Effector memory CD8-positive, alpha-beta T cell (primary cell): ENCODE results near the gene ABHD2.
"Not testable (repeated sequence)": the region's sequence is repeated elsewhere in the genome, so short reads cannot be mapped to it uniquely, and the experiment has no call there.

Experiments used
- ATAC-seq: fragments of 150-1000 bp; cut with Tn5 transposase; replicated peaks from 2 replicates; pipeline ENCODE4 v1.10.0; 2021; ENCODE audit warnings: mild to moderate bottlenecking, moderate library complexity
- DNase-seq, 3 experiments: peaks; one replicate each; pipeline ENCODE4 v3.0.0; 2021
- H3K27ac Mint-ChIP-seq, 2 donors: one replicate each; pipeline ENCODE4 v1.8.0; 2022; ENCODE audit warnings: mild to moderate bottlenecking in 2 of 2, mixed read lengths in 2 of 2, moderate library complexity in 2 of 2
- H3K27me3 Mint-ChIP-seq, 2 donors: one replicate each; pipeline ENCODE4 v1.8.0; 2022; ENCODE audit warnings: mixed read lengths in 2 of 2
- H3K36me3 Mint-ChIP-seq: one replicate; pipeline ENCODE4 v1.8.0; 2022; ENCODE audit warnings: mild to moderate bottlenecking, moderate library complexity, mixed read lengths; ENCODE audit not compliant: insufficient read depth
- H3K4me1 Mint-ChIP-seq, 2 donors: one replicate each; pipeline ENCODE4 v1.8.0; 2022; ENCODE audit warnings: low read depth in 2 of 2, mixed read lengths in 2 of 2
- H3K4me3 Mint-ChIP-seq, 2 donors: one replicate each; pipeline ENCODE4 v1.8.0; 2022; ENCODE audit warnings: mild to moderate bottlenecking in 2 of 2, mixed read lengths in 2 of 2, moderate library complexity in 2 of 2
- H3K9me3 Mint-ChIP-seq, 2 donors: one replicate each; pipeline ENCODE4 v1.8.0; 2022; ENCODE audit warnings: mixed read lengths in 2 of 2

Gene ABHD2

DNA sequence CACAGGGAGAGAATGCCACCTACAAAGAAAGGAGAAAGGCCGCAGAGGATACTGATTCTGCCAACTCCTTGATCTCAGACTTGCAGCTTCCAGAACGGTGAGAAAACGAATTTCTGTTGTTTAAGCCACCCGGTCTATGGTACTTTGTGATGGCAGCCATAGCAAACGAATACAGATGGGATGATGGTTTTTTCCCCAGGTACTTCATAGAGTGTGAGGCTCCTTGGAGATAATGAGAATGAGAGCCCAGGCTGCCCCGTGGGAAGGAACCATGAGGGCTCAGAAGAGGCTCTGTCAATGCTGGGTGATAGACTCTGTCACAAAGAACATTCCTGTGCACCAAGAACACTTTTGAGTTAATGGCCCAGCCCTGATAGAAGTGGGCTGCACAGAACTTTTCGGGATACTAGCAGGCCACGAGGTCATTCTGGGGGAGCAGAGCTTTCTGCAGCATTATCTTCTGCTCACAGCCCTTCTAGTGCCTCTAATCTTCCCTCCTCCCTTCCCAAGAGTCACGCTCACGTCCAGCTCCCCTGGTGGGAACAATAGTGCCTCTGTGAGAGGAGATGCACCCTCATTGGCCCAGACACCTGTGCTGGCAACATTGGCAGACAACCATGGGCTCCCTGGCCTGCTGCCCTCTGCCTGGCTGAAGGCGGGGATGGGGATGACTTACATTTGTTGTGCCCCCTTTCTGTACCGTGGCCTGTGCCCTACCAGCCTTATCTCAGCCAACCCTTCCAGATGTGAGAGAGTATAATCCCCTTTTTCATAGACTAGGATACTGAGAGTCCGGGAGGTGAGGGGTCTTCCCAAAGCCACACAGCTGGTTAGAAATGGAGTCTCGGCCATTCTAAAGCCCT is 138.3 kb downstream of the ABHD2 start:
- no peak for DNase-seq
- Mint-ChIP-seq H3K36me3 (no peaks in the 10 kb centered on the region), H3K27me3 (peaks cover 14 to 42% of the 10 kb centered on the region in 2 donors), H3K4me1 (no peaks in the 10 kb centered on the region), H3K9me3 (no peaks in the 10 kb centered on the region), H3K4me3 (no peak overlapping the region), H3K27ac (no peak overlapping the region)
- no peak for ATAC-seq

DNA sequence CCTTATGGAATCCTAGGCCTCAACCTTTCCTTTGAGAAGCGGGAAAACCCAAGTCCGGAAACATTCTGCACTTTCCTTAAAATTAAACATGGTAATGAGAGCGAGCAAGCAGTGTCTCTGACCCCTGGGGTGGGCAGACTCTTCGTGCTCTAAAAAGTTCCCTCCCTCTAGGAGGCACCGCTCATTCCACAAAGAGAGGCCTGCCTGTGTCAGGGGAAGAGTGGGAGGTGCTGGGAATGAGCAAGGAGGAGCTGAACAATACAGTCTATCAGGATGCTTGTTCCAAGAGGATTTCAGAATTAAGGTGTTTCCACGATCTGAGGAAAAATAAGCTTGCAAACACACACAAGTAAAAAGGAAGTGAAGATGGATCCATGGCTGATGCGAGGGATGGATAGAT is 139.2 kb downstream of the ABHD2 start:
- ATAC-seq, result no peak
- H3K4me3 Mint-ChIP-seq, result no peak overlapping the region
- DNase-seq, result no peak
- no peaks in the 10 kb centered on the region for H3K9me3 Mint-ChIP-seq
- peaks cover 19 to 34% of the 10 kb centered on the region in 2 donors for H3K27me3 Mint-ChIP-seq
- no peak overlapping the region for H3K27ac Mint-ChIP-seq
- H3K4me1 Mint-ChIP-seq, result no peaks in the 10 kb centered on the region
- no peaks in the 10 kb centered on the region for H3K36me3 Mint-ChIP-seq

DNA sequence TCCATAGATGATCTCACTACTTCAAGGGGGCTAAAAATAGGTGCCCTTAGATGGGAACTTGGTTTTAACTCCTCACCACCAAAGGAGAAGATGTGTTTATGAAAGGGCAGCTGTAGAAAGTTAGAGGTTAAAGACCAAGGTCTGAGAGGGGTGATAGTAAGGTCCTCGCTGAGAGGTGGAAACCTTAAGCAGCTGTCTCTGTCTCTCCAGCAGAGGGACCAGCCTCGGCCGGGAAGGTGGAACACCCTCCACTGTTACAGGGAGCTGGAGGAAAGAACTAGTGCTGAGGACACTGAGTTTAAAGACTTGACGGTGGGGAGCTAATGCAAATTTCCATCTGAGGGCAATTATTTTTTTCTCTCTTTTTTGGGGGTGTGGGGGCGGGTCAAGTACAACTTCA is 142.0 kb downstream of the ABHD2 start:
- Mint-ChIP-seq H3K9me3 (no peaks in the 10 kb centered on the region), H3K27me3 (peaks cover 34 to 42% of the 10 kb centered on the region in 2 donors), H3K27ac (no peak overlapping the region), H3K4me1 (no peaks in the 10 kb centered on the region), H3K36me3 (no peaks in the 10 kb centered on the region), H3K4me3 (no peak overlapping the region)
- no peak for ATAC-seq
- no peak for DNase-seq

DNA sequence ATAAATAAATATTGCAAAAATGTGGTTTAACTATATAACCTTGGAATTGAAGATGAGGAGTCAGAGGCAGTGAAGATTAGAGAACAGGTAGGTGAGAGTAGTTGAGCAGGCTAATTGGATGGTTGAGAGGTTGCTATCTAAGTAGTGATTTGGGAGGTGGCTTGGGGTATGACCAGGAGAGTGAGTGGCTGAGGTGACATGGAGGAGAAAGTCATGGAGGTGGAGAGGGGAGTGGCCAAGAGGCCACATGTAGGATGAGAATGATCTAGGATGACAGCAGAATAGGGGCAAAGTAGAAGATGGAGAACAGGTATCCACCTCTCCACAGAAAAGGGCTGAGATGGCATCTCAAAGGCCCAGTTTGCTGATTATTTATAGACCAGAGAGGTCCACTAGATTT is 143.6 kb downstream of the ABHD2 start:
- Mint-ChIP-seq H3K27ac (no peak overlapping the region), H3K36me3 (no peaks in the 10 kb centered on the region), H3K4me3 (no peak overlapping the region), H3K27me3 (peaks cover 37 to 51% of the 10 kb centered on the region in 2 donors), H3K9me3 (no peaks in the 10 kb centered on the region), H3K4me1 (no peaks in the 10 kb centered on the region)
- DNase-seq (no peak), ATAC-seq (no peak)

DNA sequence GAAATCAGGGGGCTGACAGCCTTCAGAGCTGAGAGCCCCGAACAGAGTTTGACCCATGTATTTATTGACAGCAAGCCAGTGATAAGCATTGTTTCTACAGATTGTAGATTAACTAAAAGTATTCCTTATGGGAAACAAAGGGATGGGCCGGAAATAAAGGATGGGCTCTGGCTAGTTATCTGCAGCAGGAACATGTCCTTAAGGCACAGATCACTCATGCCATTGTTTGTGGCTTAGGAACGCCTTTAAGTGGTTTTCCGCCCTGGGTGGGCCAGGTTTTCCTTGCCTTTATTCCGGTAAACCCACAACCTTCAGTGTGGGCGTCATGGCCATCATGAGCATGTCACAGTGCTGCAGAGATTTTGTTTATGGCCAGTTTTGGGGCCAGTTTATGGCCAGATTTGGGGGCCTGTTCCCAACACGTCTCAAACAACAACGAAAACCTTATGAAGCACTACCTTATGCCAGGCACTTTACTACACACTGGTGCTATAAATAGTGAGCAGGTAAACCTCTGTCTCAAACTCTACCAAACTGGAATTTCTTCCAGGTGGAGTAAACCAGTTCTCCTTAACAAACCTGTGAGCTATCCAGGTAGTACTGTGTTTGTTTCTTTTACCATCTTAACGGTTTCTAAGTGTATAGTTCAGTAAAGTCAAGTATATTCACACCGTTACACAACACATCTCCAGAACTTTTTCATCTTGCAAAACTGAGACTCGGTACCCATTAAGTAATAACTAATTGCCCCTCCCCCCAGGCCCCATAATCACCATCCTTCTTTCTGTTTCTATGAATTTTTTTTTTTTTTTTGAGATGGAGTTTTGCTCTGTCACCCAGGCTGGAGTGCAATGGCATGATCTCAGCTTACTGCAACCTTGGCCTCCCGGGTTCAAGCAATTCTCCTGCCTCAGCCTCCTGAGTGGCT is 151.9 kb downstream of the ABHD2 start:
- not testable (repeated sequence) for H3K27ac Mint-ChIP-seq, H3K4me3 Mint-ChIP-seq, H3K9me3 Mint-ChIP-seq, H3K36me3 Mint-ChIP-seq, ATAC-seq, DNase-seq
- Mint-ChIP-seq H3K4me1 (peaks cover 14 to 19% of the 10 kb centered on the region in 2 donors), H3K27me3 (peaks cover 5 to 10% of the 10 kb centered on the region in 2 donors)

DNA sequence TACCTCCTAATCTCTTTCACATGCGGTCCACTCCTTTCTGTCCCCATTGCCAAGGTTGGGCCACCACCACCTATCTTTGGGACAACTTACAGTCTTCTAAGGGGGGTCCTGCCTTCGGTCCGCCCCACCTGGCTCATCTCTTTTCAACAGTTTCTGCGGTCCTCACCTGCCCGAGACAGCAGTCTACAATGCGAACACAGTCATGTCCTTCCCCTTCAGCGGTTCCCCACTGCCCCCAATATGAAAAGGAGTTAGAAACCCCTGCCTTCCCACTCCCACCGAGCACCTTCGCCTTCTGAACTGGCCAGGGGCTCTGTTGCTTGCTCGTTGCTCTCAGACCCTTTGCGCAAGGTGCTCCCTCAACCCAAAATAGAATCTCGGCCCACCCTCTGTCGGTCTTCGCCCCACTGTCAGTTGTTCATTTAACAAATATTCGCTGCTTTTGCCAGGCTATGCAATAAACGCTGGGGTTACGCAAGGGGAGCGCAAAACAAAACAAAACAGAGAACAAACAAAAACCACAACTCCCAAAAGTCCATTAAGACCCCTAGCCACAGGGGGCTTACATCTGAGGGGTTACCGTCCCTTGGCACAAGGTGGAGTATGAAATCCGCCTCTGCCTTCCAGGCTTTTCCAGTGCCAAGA is 154.9 kb downstream of the ABHD2 start:
- H3K4me3 Mint-ChIP-seq, result peak overlapping the region; percentile 90 to 97
- no peaks in the 10 kb centered on the region for H3K27me3 Mint-ChIP-seq
- DNase-seq (no peak), ATAC-seq (peak; percentile 0)
- peaks cover 8% of the 10 kb centered on the region for H3K36me3 Mint-ChIP-seq
- H3K27ac Mint-ChIP-seq, result peak overlapping the region; percentile 87 to 88
- no peaks in the 10 kb centered on the region for H3K9me3 Mint-ChIP-seq
- peaks cover 19 to 21% of the 10 kb centered on the region in 2 donors for H3K4me1 Mint-ChIP-seq

DNA sequence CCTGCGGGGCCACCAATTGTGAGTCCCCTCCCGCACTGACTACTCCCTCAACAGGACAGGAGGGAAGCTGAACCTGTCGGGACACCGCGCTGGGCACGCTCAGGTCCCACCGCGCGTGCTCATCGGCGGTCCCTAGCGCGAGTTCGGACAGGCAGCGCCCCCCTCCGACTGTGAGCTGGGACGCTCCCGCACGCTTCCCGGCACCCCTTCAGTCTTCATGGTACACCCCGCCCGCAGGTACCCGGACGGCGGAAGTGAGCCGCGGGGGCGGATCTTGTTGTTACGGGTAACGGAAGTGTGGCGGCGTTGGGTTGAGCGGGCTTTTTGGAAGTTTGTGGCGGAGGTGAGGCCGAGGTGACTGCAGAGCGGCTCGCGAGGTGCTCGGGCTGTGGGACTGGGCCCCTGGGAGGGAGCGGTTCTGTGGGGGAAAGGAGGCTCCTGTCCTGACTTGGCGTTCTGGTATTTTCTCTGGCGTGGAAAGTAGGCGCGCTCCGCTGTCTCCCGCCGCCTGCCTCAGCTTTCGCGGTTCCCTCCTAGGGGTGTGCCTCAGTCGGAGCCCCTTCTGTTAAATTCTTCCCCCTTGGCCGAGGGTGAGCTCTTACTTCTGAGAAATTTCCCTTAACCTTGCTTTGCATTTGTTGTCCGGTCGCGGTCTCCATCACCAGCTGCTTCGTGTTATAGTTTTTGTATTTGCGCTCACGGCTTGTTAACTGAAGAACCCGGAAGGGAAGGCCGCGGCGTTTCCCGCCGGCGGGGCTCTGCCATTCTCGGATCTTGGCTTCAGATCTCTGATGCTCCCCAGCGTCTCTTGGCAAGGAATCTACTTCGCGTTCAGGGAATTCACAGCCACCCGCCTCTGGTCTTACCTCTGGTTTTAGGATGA is 155.7 kb downstream of the ABHD2 start, which contains the start of gene FANCI:
FANCI (plus strand) TSS at position 289 of the 883 bp plus-strand sequence. CDS start 3,669 bp downstream, outside the sequence.
- no peaks in the 10 kb centered on the region for H3K27me3 Mint-ChIP-seq
- peaks cover 8% of the 10 kb centered on the region for H3K36me3 Mint-ChIP-seq
- peaks cover 19 to 21% of the 10 kb centered on the region in 2 donors for H3K4me1 Mint-ChIP-seq
- no peaks in the 10 kb centered on the region for H3K9me3 Mint-ChIP-seq
- H3K4me3 Mint-ChIP-seq, result peak within 1 kb of the TSS; percentile 90 to 97
- ATAC-seq, result peak; percentile 97
- peak; percentile 97 for DNase-seq
- peak within 1 kb of the TSS; percentile 87 to 88 for H3K27ac Mint-ChIP-seq

DNA sequence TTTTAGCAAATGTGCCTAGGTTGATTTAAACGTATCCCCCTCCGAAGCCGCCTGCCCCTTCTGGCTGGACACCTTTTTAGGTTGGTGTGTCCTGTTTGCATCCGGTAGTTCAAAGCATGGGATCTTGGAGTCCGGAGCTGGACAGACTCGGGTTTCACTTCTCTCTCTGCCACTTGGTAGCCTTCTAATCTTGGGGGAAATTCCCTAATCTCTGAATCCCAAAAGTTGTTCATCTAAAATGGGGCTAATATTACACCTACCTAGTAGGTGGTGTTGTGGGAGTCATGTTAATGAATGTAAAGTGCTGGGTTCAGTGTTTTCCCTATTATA is 156.3 kb downstream of the ABHD2 start:
- ATAC-seq, result no peak

DNA sequence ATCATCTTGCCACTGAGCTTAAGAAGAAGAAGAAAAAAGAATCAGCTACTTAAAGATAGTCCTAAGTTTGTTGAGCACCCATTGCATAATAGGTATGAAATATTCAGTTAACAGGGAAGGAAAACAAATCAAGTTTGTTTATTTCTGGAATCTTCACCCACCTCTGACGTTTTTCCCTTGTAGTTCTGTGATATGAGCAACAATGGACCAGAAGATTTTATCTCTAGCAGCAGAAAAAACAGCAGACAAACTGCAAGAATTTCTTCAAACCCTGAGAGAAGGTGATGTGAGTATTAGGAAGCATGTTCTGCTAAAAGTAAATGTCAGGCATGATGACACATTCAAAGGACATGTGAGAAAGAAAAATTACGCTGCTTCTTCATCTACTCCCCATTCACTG is 159.2 kb downstream of the ABHD2 start:
- Mint-ChIP-seq H3K4me1 (peaks cover 19 to 21% of the 10 kb centered on the region in 2 donors), H3K27ac (no peak overlapping the region), H3K27me3 (no peaks in the 10 kb centered on the region), H3K36me3 (peaks cover 10% of the 10 kb centered on the region), H3K4me3 (no peak overlapping the region), H3K9me3 (no peaks in the 10 kb centered on the region)
- ATAC-seq (no peak), DNase-seq (no peak)

More for the DNA sequence above, 156.3 kb downstream of the ABHD2 start:
- Mint-ChIP-seq H3K27me3 (no peaks in the 10 kb centered on the region), H3K4me3 (peak overlapping the region; percentile 90 to 97), H3K9me3 (no peaks in the 10 kb centered on the region), H3K36me3 (peaks cover 8% of the 10 kb centered on the region), H3K27ac (peak overlapping the region; percentile 87 to 88), H3K4me1 (peaks cover 19 to 21% of the 10 kb centered on the region in 2 donors)
- no peak for DNase-seq

DNA sequence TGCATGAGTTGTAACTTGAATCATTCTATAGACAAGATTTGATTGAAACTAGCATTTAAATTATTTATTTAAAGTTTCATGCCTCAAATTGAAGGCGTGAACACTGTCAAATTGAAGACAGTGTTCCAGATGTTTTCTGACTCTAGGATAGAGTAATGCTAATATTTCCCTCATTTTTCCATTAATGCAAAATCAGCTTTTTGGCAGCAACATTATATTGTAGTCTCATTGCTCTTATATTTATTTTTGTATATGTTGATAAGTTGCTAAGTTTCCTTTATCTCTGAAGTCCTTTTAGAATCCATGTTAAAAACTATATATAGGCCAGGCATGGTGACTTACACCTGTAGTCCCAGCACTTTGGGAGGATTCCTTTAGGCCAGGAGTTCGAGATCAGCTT is 160.3 kb downstream of the ABHD2 start:
- no peak for DNase-seq
- Mint-ChIP-seq H3K27me3 (no peaks in the 10 kb centered on the region), H3K27ac (no peak overlapping the region), H3K36me3 (peaks cover 7% of the 10 kb centered on the region), H3K4me1 (peaks cover 12 to 20% of the 10 kb centered on the region in 2 donors), H3K9me3 (no peaks in the 10 kb centered on the region), H3K4me3 (no peak overlapping the region)
- ATAC-seq, result no peak

DNA sequence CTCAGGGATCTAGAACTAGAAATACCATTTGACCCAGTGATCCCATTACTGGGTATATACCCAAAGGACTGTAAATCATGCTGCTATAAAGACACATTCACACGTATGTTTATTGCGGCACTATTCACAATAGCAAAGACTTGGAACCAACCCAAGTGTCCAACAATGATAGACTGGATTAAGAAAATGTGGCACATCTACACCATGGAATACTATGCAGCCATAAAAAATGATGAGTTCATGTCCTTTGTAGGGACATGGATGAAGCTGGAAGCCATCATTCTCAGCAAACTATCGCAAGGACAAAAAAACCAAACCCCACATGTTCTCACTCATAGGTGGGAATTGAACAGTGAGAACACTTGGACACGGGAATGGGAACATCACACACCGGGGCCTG is 161.9 kb downstream of the ABHD2 start:
- not testable (repeated sequence) for H3K4me3 Mint-ChIP-seq, H3K27ac Mint-ChIP-seq, H3K9me3 Mint-ChIP-seq, H3K27me3 Mint-ChIP-seq, H3K4me1 Mint-ChIP-seq, ATAC-seq, H3K36me3 Mint-ChIP-seq, DNase-seq
